MM.1S (cell line): ENCODE results near the gene PJA1.

ENCODE experiments used
- DNase-seq: peaks from one replicate; pipeline ENCODE4 v3.0.0-alpha.2; 2015
- H2AFZ ChIP-seq: fragments of 300-600 bp; sonication (generic); 2 replicates; pipeline ENCODE4 v1.6.0; 2016; ENCODE audit warnings: antibody characterized with exemption, low read length
- H3F3A ChIP-seq: fragments of 300-600 bp; sonication (generic); 2 replicates; pipeline ENCODE4 v1.6.1; 2016; ENCODE audit warnings: mild to moderate bottlenecking, antibody characterized with exemption, low read length, moderate library complexity, mixed read lengths; ENCODE audit not compliant: insufficient read depth
- H3K27ac ChIP-seq: fragments of 300-600 bp; sonication (generic); 2 replicates; pipeline ENCODE4 v1.5.1; 2016; ENCODE audit warnings: mild to moderate bottlenecking, low read length
- H3K27me3 ChIP-seq: fragments of 300-600 bp; sonication (generic); replicated peaks from 2 replicates; pipeline ENCODE4 v1.6.0; 2016; ENCODE audit warnings: low read length; ENCODE audit not compliant: insufficient read depth
- H3K36me3 ChIP-seq: fragments of 300-600 bp; sonication (generic); replicated peaks from 2 replicates; pipeline ENCODE4 v1.6.1; 2016; ENCODE audit warnings: mild to moderate bottlenecking, low read length, mixed read lengths; ENCODE audit not compliant: insufficient read depth
- H3K4me1 ChIP-seq: fragments of 300-600 bp; sonication (generic); 2 replicates; pipeline ENCODE4 v1.6.1; 2016; ENCODE audit warnings: low read length, mixed read lengths
- H3K4me2 ChIP-seq: fragments of 300-600 bp; sonication (generic); 2 replicates; pipeline ENCODE4 v1.6.0; 2016; ENCODE audit warnings: low read depth, low read length
- H3K4me3 ChIP-seq: fragments of 300-600 bp; sonication (generic); 2 replicates; pipeline ENCODE4 v1.5.1; 2016; ENCODE audit warnings: low read length, mixed read lengths
- H3K79me2 ChIP-seq: fragments of 300-600 bp; sonication (generic); 2 replicates; pipeline ENCODE4 v1.6.1; 2016; ENCODE audit warnings: mixed run types, low read length, mixed read lengths
- H3K9ac ChIP-seq: fragments of 300-600 bp; sonication (generic); 2 replicates; pipeline ENCODE4 v1.6.1; 2016; ENCODE audit warnings: low read length, mixed read lengths
- H3K9me2 ChIP-seq: fragments of 300-600 bp; sonication (generic); replicated peaks from 2 replicates; pipeline ENCODE4 v1.6.1; 2016; ENCODE audit warnings: mild to moderate bottlenecking, low read length, mixed read lengths; ENCODE audit not compliant: insufficient read depth
- H3K9me3 ChIP-seq: fragments of 300-600 bp; sonication (generic); replicated peaks from 2 replicates; pipeline ENCODE4 v1.6.1; 2016; ENCODE audit warnings: mild to moderate bottlenecking, low read length, mixed read lengths; ENCODE audit not compliant: insufficient read depth
- H4K20me1 ChIP-seq: fragments of 300-600 bp; sonication (generic); 2 replicates; pipeline ENCODE4 v1.6.1; 2016; ENCODE audit warnings: mild to moderate bottlenecking, low read length, moderate library complexity, mixed read lengths; ENCODE audit not compliant: insufficient read depth
- EZH2 ChIP-seq: fragments of 300-600 bp; sonication (generic); optimal IDR thresholded peaks from 2 replicates; pipeline ENCODE3; 2017; ENCODE audit warnings: low read depth, mild to moderate bottlenecking, antibody characterized with exemption, low read length, mixed read lengths
- EZH2phosphoT487 ChIP-seq: fragments of 300-600 bp; sonication (generic); IDR thresholded peaks from 2 replicates; pipeline ENCODE4 v1.6.1; 2018; ENCODE audit warnings: antibody characterized with exemption, low read length
- TF ChIP-seq, protein P1 (sequence below): fragments of 300-600 bp; sonication (generic); IDR thresholded peaks from 2 replicates; pipeline ENCODE4 v1.5.1; 2016; ENCODE audit warnings: antibody characterized with exemption, low read length, mixed read lengths

Gene PJA1

GRCh38 chrX:69196666-69197065 lies 31.4 kb upstream of the PJA1 start:
- Histone ChIP-seq H3K79me2 (no peaks in the 10 kb centered on the region), H3F3A (no peaks in the 10 kb centered on the region), H3K9ac (no peak overlapping the region), H2AFZ (no peak overlapping the region), H3K27me3 (no peaks in the 10 kb centered on the region), H3K36me3 (no peaks in the 10 kb centered on the region), H4K20me1 (no peaks in the 10 kb centered on the region), H3K4me3 (no peak overlapping the region), H3K9me3 (no peaks in the 10 kb centered on the region), H3K4me1 (no peaks in the 10 kb centered on the region), H3K9me2 (no peaks in the 10 kb centered on the region), H3K4me2 (no peak overlapping the region), H3K27ac (no peak overlapping the region)
- no peak for DNase-seq
- TF ChIP-seq EZH2 = no peak
- TF ChIP-seq, protein P1, sequence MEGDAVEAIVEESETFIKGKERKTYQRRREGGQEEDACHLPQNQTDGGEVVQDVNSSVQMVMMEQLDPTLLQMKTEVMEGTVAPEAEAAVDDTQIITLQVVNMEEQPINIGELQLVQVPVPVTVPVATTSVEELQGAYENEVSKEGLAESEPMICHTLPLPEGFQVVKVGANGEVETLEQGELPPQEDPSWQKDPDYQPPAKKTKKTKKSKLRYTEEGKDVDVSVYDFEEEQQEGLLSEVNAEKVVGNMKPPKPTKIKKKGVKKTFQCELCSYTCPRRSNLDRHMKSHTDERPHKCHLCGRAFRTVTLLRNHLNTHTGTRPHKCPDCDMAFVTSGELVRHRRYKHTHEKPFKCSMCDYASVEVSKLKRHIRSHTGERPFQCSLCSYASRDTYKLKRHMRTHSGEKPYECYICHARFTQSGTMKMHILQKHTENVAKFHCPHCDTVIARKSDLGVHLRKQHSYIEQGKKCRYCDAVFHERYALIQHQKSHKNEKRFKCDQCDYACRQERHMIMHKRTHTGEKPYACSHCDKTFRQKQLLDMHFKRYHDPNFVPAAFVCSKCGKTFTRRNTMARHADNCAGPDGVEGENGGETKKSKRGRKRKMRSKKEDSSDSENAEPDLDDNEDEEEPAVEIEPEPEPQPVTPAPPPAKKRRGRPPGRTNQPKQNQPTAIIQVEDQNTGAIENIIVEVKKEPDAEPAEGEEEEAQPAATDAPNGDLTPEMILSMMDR = no peak
- no peak for TF ChIP-seq EZH2phosphoT487

DNA sequence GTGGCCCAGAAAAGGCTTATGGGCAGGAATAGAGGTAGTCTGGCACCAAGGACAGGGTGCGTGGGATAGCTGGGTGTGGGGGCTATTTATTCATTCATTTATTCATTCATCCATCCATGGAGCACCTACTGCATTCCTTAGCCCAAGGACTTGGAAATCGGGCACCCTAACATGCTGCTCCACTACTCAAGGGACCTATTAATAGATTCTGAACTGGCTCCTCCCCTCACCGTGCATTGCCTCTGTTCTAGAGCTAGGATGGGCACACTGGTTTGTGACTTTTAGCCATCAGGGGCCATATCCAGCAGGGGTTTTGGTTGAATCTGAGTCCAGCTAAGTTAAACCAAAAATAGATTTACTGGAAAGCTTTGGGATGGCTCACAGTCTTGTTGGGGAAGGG lies 30.6 kb upstream of the PJA1 start:
- Histone ChIP-seq H3K27ac (no peak overlapping the region), H3K9me3 (no peaks in the 10 kb centered on the region), H3K4me3 (no peak overlapping the region), H3K79me2 (no peaks in the 10 kb centered on the region), H3K27me3 (no peaks in the 10 kb centered on the region), H3K9ac (no peak overlapping the region), H3K4me1 (no peaks in the 10 kb centered on the region), H2AFZ (no peak overlapping the region), H3K9me2 (no peaks in the 10 kb centered on the region), H4K20me1 (no peaks in the 10 kb centered on the region), H3F3A (no peaks in the 10 kb centered on the region), H3K4me2 (no peak overlapping the region), H3K36me3 (no peaks in the 10 kb centered on the region)
- no peak for TF ChIP-seq EZH2
- TF ChIP-seq EZH2phosphoT487 = no peak
- TF ChIP-seq, protein P1 = no peak
- no peak for DNase-seq

GRCh38 chrX:69195192-69195591 lies 29.9 kb upstream of the PJA1 start:
- no peaks in the 10 kb centered on the region for H3K79me2 ChIP-seq
- no peak overlapping the region for H2AFZ ChIP-seq
- H3K27me3 ChIP-seq = no peaks in the 10 kb centered on the region
- no peak overlapping the region for H3K9ac ChIP-seq
- no peaks in the 10 kb centered on the region for H3K9me3 ChIP-seq
- H3K9me2 ChIP-seq = no peaks in the 10 kb centered on the region
- DNase-seq = no peak
- no peaks in the 10 kb centered on the region for H3K36me3 ChIP-seq
- H3K4me3 ChIP-seq = no peak overlapping the region
- H3K27ac ChIP-seq = no peak overlapping the region
- TF ChIP-seq, protein P1 = no peak
- no peak for TF ChIP-seq EZH2phosphoT487
- no peak for TF ChIP-seq EZH2
- H4K20me1 ChIP-seq = no peaks in the 10 kb centered on the region
- H3F3A ChIP-seq = no peaks in the 10 kb centered on the region
- no peak overlapping the region for H3K4me2 ChIP-seq
- H3K4me1 ChIP-seq = no peaks in the 10 kb centered on the region
